Erythroblast (primary cell): ENCODE results near the gene NR1I3.

ENCODE experiments used
- DNase-seq, 2 experiments: peaks; one replicate each; lab custom pipeline; 2025; lab: John Stamatoyannopoulos, UW
- GATA1 ChIP-seq: IDR thresholded peaks from 2 replicates; pipeline ENCODE4 v1.6.1; 2011; ENCODE audit warnings: low read depth, mild to moderate bottlenecking, control low read depth, low read length, moderate library complexity
- POLR2A ChIP-seq: IDR thresholded peaks from 2 replicates; pipeline ENCODE4 v1.6.1; 2011; ENCODE audit warnings: mild to moderate bottlenecking, low read length

Gene NR1I3

DNA sequence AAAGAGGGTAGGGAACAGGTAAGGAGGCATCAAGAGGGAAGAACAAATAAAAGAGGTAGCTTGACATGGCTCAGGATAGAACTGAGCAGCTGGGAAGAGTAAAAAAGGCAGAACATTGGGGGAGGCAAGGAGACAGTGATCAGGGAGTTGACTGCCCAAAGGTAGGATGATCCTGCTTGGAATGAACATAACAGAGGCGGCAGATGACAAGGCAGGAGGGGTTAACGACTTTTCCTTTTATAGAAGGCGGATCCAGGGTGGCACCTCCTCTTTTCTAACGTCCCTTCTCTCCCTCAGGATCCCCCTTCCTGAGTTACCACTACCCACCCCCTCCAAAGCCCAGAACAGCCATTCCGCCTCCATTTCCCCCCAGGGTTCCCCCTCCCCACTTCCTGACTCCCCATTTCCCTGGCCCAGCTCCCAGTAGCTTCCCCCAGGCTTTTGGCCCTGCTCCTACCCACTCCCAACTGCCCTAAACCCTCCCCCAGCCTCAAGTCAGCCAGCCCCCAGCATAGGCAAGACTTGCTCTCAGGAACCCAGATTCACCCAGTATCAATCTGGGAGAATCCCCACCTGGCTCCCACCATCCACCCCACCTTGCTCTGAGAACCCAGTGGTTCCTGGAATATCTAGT is 38.4 kb downstream of the NR1I3 start:
- no peak for TF ChIP-seq POLR2A
- no peak for TF ChIP-seq GATA1
- DNase-seq = no peak

DNA sequence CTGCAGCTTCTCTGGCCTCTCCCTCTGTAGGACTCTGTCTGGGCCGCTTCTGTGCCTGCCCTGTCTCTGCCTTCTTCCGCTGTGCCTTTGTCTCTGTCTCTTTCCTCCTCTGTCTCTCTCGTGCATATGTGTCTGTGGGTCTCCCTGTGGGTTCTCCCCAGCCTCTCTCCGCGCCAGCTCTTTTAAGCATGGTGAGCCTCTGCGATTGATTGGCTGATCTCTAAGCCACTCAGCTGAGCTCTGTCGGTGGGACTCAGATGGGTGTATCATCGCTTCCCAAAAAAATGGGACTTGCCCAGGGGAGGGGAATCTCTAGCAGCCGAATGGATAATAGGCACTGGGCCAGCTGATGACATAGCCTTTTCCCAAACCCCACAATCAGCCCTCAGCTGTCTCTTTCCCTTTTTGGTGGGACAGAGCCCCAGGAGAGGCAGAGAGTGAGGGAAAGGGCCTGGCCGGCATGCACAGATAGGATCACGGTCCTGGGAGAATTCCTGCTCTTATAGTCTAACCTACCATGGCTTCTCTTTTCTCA is 39.0 kb downstream of the NR1I3 start, which contains the start of gene ADAMTS4:
Gene ADAMTS4, minus strand, starts transcription at position 158 of the 535 bp plus-strand sequence. CDS start 427 bp downstream, outside the sequence.
- TF ChIP-seq POLR2A = no peak
- TF ChIP-seq GATA1 = no peak
- DNase-seq = no peak

DNA sequence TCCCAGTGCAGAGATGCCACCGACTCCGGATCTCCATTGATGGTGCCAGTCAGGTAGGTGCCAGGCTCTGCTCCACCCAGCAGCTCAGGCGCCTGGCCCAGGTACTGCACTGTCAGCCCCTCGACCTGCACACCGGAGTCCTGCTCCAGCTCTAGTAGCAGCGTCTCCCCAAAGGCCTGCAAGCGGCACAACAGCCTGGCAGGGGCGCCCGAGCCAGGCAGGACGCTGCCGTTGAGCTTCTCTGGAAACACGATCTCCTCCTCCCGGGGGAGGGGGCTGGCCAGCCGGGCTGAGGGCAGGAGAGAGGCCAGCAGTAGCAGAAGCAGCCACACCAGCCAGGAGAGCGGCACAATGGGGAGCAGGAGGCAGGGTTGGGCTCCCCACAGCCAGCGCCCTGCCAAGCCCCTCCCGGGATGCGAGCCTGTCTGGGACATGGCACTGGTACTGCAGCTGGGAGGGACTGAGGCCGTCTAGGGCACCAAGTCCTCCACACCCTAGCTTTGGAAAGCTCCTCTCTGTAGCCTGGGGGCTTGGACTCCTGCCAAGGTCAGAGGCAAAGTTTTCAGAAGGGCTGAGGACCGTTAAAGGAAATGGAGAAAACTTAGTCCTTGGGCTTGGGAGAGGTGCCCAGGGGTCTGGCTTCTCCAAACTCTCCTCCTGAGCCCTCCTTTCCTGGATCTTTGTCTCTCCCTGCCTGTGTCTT is 39.7 kb downstream of the NR1I3 start:
- TF ChIP-seq POLR2A (no peak), GATA1 (no peak)
- peak; percentile 20 to 36 for DNase-seq

DNA sequence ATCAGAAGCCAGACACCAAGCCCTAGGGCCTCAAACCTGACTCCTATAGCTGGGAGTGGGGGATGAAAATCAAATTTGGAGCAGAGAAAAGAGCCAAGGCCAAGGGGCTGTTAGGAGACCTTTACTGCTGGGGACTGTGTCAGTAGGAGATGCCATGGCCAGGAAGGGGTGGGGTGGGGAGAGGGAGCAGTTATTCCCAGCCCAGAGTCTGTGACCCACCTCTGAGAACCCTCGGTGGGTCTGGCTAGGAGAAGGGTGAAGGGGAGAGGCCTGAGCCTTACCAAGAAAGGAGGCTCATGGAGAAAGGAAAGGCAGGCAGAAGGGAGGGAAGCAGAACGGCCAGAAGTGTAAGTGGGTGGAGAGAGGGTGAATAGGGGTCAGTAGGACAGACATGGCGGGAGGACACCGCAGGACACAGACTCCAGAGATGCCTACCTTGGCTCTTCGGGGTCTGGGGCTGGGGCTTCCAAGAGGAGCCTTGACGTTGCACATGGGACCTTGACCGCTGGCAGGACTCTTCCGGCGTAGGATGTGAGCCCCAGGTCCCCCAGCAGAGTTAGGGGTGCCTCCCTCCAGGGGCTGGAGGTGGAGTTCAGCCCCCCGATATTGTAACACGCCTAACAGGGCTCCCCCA is 40.3 kb downstream of the NR1I3 start:
- DNase-seq = no peak
- TF ChIP-seq POLR2A (no peak), GATA1 (no peak)

DNA sequence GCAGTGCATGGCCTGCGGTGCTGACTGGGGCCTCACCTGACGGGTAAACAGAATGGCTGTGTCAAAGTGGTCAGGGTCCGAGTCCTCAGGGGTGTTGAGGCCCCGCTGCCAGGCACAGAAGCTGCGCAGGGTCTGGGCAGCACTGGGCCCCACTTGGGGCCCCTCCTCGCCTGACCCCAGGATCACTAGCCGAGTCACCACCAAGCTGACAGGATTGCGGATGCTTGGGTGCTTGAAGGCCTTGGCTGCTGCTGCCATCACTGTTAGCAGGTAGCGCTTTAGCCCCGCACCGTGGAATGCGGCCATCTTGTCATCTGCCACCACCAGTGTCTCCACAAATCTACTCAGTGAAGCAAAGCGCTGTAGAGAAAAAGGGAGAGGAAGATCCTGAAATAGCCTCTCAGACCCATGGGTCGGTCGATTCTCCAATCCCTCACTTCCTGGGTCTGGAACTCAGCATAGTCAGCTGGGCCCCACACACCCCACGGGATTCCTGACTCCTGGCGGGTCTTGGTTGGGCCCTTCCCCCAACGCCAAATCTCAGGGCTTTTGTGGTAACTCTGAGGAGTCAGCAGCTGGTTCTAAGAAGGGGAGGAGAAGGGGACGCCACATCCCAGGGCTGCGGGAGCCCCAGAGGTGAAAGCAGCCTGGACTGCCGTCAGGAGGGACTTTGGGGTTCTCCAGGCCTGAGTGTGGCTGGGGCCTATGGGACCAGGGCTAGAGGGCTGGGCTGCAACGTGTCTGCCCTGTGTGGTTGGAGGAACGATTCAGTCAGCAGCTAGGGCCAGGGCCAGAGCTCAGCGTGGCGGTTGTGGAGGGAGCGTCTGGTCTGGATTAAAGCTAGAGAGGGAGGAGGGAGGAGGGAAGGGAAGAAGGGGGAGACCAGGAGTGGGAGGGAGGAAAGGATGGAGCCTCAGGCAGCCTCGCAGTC is 41.2 kb downstream of the NR1I3 start:
- TF ChIP-seq GATA1 = no peak
- no peak for TF ChIP-seq POLR2A

DNA sequence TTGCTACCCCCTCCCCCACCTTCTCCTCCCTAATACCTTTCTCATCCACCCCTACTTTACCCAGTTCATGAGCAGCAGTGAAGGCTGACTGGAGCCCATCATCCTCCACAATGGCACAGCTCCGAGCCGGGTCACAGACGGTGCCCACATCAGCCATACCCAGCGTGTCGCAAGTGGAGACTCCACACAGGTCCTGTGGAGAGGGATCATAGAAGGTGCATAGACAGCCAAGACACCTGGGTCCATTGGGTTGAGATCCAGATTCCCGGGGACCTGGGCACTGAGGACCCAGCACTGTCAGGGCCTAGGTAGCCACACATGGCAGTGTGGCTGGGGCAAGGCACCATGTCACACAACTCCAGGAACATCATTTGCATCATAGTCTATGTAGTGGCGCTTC is 41.9 kb downstream of the NR1I3 start:
- TF ChIP-seq POLR2A = no peak
- no peak for TF ChIP-seq GATA1
- no peak for DNase-seq

More for the DNA sequence above, 41.2 kb downstream of the NR1I3 start:
- no peak for DNase-seq

DNA sequence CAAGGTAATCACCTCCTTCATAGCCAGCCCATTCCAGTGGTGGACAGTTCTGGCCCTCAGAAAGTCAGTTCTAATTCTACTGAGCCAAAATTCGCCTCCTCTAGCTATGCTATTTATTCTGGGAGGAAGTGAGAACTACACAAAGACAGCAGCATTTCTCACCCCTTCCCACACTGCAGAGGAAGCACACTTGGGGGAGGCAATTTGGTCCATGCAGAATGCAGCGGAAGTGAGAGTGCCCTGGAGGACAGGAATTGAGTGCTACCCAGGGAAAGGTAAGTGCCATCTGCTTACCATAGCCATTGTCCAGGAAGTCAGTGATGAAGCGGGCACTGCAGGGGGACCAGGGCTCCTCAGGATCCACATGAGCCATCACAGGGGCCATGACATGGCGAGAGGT is 42.8 kb downstream of the NR1I3 start:
- TF ChIP-seq GATA1 = no peak
- TF ChIP-seq POLR2A = no peak
- DNase-seq = no peak

DNA sequence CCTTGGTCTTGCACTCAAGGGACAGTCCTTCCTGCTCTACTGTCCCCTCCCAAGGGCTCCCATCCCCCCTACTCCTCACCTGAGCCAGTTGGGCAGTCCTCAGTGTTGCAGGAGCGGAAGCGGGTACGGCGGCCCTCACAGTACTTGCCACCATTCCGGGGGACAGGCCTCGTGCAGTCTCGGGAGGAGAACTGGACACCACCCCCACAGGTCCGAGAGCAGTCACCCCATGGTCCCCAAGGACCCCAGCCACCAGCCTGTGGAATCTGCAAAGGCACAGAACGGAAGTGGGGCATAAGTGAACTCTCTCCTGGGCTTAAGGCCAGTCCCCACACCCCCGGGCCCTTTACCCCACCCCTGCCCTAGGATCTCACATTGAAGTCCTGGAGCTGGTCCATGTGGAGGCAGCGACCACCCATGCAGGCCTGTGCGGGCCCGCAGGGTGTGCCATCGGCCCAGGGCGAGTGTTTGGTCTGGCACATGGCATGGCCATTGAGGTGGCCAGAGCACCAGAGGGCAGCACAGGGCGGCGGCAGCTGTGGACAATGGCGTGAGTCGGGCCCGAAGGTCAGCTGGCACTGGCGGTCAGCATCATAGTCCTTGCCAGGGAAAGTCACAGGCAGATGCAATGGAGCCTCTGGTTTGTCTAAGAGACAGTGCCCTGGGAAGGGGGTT is 44.3 kb downstream of the NR1I3 start:
- TF ChIP-seq POLR2A = no peak
- TF ChIP-seq GATA1 = no peak
- DNase-seq = no peak

DNA sequence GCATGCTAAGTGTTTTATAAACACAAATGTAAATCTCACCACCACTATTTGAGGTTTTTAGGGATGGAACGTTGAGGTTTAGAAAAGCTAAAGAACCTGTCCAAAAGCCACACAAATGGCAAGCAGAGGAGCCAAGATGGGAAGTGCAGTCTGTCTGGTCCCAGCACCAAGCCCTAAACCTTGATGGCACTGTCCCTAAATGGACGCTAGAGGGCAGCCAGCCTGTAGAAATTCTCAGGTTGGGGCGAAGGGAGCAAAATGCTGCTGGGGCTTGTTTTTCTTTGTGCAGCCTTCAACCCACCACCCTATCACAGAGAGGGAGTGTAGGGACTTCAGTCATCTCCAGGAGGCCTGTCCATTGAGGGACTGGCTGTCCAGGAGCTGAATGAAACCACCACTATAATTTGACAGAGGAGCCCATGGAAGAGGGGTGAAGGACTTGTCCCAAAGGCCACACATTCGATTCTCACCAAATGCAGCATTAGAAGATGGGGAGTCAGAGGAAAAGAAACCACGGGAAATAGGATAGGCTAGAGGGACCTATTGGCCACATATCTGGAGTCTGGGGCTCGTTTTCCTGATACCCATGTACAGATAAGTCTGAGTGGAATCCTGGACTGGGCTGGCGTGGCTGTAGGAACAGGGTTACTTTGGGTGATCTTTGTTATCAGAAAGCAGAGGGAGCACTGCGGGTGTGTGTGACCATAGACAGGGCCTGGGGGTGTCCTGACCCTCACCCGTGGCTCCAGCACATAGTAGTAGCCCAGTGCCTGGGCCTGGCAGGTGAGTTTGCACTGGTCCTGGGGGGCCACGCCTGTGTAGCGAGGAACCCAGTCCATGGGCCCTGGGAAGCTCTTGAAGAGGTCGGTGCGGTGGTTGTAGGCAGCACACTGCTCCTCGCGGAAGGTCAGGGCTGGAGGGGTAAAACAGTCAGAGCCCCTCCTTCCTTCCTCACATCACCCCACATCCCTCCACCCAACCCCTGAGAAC is 45.2 kb downstream of the NR1I3 start:
- peak; percentile 81 to 88 for DNase-seq
- TF ChIP-seq POLR2A (no peak), GATA1 (no peak)

DNA sequence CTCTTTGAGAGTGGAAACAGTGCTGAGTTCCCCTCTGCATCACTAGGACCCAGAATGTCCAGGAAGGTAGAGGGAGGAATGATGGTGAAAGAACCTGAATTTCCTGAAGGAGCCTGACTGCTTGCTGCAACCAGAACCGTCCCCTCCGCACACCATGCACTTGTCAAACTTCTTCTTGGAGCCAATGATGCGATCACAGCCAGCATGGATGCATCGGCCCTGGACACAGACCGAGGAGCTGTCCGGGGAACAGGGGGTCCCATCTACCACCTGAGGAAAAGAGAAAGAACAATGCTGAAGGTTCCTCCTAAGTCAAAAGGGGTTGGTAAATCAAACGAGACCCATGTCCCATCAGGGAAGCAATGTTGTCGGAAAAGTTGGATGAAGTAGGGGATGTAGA is 46.0 kb downstream of the NR1I3 start:
- no peak for DNase-seq
- TF ChIP-seq GATA1 = no peak
- no peak for TF ChIP-seq POLR2A

DNA sequence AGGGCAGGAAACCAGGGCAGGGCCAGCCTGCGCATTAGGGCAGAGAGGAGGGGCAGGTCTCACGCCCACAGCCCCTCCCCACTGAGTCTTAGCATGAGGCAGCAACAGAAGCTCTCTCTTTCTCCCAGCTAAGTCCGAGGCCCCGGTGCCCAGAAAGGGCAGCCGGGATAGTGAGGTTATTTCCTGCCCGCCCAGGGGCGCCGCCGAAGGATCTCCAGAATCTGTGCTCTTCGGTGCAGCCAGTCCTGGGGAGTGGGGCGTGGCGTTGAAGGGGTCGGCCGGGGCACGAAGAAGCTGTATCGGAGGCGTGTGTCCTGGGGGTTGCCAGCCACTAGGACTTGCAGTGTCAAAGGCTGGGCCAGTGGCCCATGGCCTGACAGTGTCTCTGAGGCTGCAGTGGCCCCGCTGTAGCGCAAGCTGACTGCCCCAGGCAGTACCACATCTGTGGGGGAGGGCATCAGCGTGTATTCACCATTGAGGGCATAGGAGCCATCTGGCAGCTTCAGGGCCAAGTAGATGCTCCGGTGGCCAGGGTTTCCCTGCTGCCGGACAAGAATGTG is 47.0 kb downstream of the NR1I3 start:
- TF ChIP-seq GATA1 (no peak), POLR2A (no peak)
- no peak for DNase-seq

DNA sequence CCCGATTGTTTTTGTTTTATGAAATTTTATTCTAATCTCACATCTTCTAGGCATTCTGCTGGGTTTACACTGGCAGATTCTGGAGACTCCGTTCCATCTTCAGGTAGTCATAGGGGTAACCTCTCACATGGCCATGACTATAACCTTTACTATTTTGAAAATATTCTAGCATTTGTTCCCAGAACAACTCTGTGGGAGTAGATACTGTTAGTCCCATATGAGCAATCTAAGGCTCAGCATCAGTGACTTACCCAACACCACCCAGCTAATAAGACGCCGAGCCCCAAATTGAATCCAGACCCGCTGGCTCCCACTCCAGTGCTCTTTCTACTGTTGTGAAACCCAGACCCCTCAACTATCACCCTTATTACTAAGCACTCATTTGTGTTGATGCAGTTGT is 49.0 kb downstream of the NR1I3 start:
- TF ChIP-seq GATA1 = no peak
- TF ChIP-seq POLR2A = no peak

More for the DNA sequence above, 49.0 kb downstream of the NR1I3 start:
- DNase-seq = no peak
